ENCODE results near the gene BNIP5.
"Not testable (repeated sequence)": the region's sequence is repeated elsewhere in the genome, so short reads cannot be mapped to it uniquely, and the experiment has no call there.

The BNIP5 gene

GRCh38 chr6:36368921-36369865 lies 32.5 kb upstream of the BNIP5 start:
- DNase-seq (ENCODE audit: low spot score) = no peak
- in situ Hi-C loops (cut with MboI; ENCODE audit: low pct_unique_long_range_greater_than_20kb, low sequenced_read_pairs, unreplicated experiment) = no loop called here
- TF ChIP-seq CTCF (IDR thresholded peaks at IDR 0.05; ENCODE audit: extremely low read depth, insufficient read depth, missing control alignments) = no peak

DNA sequence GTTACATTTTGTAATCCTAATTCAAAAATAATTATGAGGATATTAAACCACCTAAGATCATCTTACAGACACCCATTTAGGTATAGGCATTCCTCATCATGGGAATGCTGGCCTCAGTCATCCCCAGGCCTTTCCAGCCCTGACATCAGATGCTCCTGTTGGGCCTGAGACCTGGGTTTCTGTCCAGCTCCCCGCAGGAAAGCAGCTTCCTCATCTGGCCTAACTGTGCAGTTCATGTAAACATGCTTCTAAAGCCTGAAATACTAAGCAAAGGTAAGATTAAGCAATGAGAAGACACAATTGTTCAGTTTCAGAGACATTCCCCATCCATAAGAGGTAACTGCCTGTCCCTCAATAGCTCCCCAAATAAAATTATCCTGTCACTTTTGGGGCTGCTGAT lies 31.7 kb upstream of the BNIP5 start:
- in situ Hi-C loops (cut with MboI; ENCODE audit: low pct_unique_long_range_greater_than_20kb, low sequenced_read_pairs, unreplicated experiment) = no loop called here
- no peak for TF ChIP-seq CTCF (IDR thresholded peaks at IDR 0.05; ENCODE audit: extremely low read depth, insufficient read depth, missing control alignments)
- no peak for DNase-seq (ENCODE audit: low spot score)

DNA sequence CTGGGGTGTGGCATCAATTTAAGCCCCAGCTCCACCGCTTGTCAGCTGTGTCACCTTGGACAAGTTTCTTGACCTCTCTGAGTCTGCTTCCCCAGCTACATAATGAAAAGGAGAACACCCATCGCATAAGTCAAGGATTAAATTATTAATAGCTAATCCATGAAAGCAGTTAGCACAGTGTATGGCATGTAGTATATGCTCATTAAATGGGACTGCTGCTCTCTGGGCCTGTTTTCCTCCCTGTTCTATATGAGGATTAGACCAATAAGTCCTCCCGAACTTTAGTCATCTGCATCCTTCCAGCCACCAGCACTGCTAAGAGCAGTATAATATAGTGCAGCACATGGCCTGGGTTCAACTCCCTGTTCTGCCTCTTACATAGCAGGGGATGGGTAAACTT lies 31.1 kb upstream of the BNIP5 start:
- in situ Hi-C loops (cut with MboI; ENCODE audit: low pct_unique_long_range_greater_than_20kb, low sequenced_read_pairs, unreplicated experiment) = no loop called here
- DNase-seq (ENCODE audit: low spot score) = no peak
- TF ChIP-seq CTCF (IDR thresholded peaks at IDR 0.05; ENCODE audit: extremely low read depth, insufficient read depth, missing control alignments) = no peak

DNA sequence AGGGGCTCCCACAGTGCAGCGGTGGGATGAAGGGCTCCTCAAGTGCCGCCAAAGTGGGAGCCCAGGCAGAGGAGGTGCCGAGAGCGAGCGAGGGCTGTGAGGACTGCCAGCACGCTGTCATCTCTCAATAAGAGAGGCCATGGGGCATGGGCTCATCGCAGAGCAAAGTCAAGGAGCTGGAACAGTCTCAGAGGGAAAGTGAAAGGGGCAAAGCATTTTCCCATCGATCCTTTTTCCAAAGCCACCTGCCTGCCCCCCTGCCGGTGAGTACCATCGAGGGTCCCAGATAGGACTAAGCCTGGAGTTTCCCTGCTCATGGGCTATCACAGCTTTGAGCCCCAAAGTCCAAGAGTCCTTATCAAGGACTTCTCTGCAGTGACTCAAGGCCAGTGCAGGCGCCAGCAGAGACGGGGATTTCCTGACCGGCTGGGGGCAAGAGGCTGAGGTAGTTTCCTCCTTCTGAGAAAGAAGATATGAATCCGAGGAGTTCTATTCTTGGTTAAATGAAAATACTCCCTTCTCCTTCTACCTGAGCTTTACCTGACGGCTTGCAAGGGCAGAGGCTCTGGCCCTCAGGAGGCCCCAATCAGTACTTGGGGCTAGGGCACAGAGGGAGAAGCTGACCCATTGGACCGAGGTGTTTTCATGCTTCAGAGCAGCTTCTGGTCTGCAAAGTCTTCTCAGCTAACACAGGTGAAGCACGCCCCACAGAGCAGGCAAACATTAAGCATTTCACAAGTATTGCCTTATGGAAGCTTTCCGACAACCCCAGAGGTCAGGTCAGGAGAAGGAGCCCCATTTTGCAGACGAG lies 28.2 kb upstream of the BNIP5 start:
- in situ Hi-C loops (cut with MboI; ENCODE audit: low pct_unique_long_range_greater_than_20kb, low sequenced_read_pairs, unreplicated experiment) = no loop called here

GRCh38 chr6:36364061-36364635 lies 27.5 kb upstream of the BNIP5 start:
- in situ Hi-C loops (cut with MboI; ENCODE audit: low pct_unique_long_range_greater_than_20kb, low sequenced_read_pairs, unreplicated experiment) = not testable (repeated sequence)

More for the DNA sequence above, 28.2 kb upstream of the BNIP5 start:
- peak; percentile 83 for DNase-seq (ENCODE audit: low spot score)
- no peak for TF ChIP-seq CTCF (IDR thresholded peaks at IDR 0.05; ENCODE audit: extremely low read depth, insufficient read depth, missing control alignments)

GRCh38 chr6:36363371-36363752 lies 26.7 kb upstream of the BNIP5 start:
- DNase-seq (ENCODE audit: low spot score); in situ Hi-C loops (cut with MboI; ENCODE audit: low pct_unique_long_range_greater_than_20kb, low sequenced_read_pairs, unreplicated experiment): not testable (repeated sequence)

More at GRCh38 chr6:36364061-36364635, 27.5 kb upstream of the BNIP5 start:
- not testable (repeated sequence) for DNase-seq (ENCODE audit: low spot score)

- in situ Hi-C loops (cut with MboI; ENCODE audit: low pct_unique_long_range_greater_than_20kb, low sequenced_read_pairs, unreplicated experiment) = no loop called here
- TF ChIP-seq CTCF (IDR thresholded peaks at IDR 0.05; ENCODE audit: extremely low read depth, insufficient read depth, missing control alignments) = no peak
- DNase-seq (ENCODE audit: low spot score) = no peak
Observed at GRCh38 chr6:36362551-36363370, 26.1 kb upstream of the BNIP5 start.
